Measurements from ENCODE around the gene AMOT.

DNA sequence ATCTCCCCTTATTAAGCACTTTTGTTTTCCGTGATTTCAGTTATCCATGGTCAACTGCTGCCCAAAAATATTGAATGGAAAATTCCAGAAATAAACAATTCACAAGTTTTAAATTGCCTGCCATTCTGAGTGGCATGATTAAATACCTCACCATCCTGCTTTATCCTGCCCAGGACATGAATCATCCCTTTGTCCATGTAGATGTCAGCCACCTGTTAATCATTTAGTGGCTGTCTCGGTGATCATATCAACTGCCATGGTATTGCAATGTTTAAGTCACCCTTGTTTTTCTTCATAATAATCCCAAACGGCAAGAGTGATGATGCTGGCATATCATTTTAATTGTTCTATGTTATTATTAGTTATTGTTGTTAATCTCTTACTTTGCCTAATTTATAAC, 81.1 kb downstream of the AMOT start:
- TF ChIP-seq, protein P1, sequence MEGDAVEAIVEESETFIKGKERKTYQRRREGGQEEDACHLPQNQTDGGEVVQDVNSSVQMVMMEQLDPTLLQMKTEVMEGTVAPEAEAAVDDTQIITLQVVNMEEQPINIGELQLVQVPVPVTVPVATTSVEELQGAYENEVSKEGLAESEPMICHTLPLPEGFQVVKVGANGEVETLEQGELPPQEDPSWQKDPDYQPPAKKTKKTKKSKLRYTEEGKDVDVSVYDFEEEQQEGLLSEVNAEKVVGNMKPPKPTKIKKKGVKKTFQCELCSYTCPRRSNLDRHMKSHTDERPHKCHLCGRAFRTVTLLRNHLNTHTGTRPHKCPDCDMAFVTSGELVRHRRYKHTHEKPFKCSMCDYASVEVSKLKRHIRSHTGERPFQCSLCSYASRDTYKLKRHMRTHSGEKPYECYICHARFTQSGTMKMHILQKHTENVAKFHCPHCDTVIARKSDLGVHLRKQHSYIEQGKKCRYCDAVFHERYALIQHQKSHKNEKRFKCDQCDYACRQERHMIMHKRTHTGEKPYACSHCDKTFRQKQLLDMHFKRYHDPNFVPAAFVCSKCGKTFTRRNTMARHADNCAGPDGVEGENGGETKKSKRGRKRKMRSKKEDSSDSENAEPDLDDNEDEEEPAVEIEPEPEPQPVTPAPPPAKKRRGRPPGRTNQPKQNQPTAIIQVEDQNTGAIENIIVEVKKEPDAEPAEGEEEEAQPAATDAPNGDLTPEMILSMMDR (IDR thresholded peaks at IDR 0.05) = no peak
- no peak for TF ChIP-seq EP300 (IDR thresholded peaks at IDR 0.05)
- TF ChIP-seq POLR2A (IDR thresholded peaks at IDR 0.05) = no peak
- no peak for TF ChIP-seq POLR2AphosphoS5 (IDR thresholded peaks at IDR 0.05)
